HTERT RPE-1 (cell line): ENCODE results near the gene ZIC3.
"Not testable (repeated sequence)": the region's sequence is repeated elsewhere in the genome, so short reads cannot be mapped to it uniquely, and the experiment has no call there.

Experiments
- in situ Hi-C: fragments of 300-500 bp; cut with MboI; formaldehyde crosslinking; loops from 4 replicates; pipeline ENCODE4 v1.14.3; 2020; ENCODE audit warnings: low sequenced_read_pairs

ZIC3 gene

DNA sequence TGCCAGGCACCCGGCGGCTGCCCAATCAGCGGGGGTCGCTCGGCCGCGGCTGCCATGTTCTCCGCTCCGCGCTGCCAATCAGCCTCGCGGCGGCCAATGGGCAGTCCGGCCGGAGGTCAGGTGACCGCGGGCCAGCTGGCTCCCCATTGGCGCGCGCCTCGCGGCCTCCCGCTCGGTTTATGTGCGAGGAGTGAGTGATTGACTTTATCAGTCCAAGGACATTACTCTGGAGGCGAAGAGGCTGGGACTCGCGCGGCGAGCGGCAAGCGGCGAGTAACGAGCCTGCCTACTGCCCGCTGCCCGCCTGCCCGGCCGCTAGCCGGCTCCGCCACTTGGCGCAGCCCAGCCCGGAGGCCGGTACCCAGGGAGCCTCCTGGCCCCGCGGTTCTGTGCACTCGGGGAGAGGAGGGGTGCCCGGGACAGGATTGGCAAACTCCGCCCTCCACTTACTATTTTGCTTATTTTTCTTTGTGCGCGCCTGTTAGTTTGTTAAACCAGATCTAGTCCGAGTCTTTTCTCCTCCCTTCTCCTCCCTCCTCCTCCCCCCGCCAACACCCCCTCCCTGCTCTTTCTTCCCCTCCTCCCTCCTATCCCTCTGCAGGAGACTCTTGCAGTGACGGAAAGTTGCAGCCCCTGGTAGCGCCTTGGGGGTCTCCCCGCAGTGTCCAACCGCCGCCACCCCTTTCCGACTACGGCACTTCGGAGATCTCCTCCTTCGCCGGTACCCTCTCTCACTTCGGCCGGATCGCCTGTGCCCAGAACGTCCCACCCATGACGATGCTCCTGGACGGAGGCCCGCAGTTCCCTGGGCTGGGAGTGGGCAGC lies at the start of gene ZIC3:
Gene ZIC3 (plus strand): TSS at position 207 of the 825 bp plus-strand sequence. CDS start 565 bp downstream, at position 772.
- in situ Hi-C loops, result no loop called here

DNA sequence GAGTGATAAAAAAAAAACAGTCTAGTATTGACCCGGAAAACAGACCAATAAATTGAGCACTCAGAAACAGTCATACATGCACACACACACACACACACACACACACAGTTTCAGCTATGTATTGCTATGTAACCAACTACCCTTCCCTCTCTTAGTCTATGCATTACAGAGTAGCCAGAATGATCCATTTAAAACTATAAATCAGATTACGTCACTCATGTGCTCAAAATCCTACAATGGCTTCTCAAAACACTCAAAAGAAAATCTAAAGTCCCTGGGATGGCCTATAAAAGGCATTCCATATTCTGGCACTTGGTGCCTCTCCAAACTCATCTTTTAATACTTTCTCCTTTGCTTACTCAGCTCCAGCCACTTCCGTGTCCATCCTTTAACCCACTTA lies 46.5 kb upstream of the ZIC3 start:
- in situ Hi-C loops, result no loop called here

DNA sequence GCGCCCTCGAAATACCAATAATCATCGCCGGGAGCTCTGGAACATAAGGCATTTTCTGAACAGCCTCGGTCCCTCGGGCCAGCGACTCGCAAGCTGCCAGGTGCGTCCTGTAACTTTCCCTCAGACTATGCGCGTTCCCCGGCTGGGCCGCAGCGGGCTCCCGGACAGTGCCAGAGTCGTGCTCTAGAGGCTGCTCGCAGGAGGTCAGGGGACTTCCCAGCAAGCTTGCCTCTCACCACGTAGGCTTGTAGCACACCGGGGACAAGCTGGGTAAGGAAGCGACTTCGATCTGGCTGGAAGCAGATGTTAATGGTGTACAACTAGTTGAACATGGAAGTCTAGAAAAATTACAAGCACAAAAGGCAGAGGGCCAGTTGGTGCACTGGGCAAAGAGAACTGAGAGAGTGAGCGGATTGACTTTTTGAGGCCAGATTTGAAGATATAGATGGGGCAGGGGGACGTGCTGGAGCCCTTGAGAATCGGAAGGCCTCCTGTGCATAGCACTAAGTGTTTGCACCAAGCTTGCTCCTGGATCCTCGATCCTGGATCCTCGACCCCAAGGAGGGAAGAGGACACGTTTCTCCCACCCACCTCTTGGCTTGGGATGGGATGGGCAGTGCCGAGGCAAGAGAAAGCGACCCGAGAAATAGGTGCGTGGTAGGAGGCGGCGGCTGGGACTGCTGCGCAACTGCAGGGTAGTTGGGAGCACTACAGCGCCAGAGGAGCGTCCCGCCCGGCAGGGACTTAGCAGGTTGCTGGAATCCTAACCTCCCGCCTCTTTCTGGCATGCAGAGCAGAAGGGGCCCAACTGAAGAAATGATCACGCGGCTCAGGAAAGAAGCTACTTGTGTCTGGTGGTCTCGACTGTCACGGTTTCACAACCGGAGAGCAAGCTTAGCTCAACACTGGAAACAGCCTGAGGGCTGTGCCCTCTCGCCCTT lies 19.9 kb upstream of the ZIC3 start:
- in situ Hi-C loops, result no loop called here

DNA sequence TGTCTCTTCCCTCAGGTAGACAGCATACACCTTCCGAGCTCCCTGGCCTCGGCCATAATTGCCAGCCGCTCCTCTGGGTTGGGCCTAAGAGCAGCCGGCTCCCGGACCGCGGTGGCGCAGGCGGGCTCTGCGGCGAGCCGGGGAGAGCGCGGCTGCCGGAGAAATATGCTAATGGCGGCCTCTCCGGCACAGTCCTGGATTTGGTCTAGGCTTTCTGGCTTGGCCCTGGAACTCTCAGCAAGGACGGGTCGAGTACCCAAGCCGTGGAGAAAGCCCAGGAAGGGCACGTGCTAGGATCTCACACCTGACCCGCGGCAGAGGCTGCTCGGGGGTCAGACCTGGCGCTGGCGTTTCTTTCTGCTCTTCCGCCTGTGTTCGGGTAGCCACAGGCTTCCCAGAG lies 18.6 kb upstream of the ZIC3 start:
- in situ Hi-C loops, result no loop called here

DNA sequence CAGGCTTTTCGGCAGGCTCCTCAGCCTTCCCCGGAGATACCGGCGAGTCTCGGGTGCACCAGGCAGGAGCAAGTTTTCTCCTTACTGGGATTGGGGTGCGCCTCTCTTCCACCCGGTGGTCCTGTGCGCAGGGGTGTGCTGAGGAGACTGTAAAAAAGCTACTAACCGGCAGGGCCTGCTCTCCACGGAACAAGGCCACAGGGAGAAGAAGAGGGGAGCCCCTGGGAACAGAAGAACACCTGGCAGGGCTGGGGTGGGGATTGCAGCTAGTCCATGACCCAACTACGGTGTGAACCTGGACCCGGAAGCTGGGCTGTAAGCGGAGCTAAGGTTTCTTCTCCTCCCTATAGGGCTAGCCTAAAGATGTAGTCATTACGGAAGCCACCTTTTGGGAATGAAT lies 17.7 kb upstream of the ZIC3 start:
- in situ Hi-C loops, result no loop called here

DNA sequence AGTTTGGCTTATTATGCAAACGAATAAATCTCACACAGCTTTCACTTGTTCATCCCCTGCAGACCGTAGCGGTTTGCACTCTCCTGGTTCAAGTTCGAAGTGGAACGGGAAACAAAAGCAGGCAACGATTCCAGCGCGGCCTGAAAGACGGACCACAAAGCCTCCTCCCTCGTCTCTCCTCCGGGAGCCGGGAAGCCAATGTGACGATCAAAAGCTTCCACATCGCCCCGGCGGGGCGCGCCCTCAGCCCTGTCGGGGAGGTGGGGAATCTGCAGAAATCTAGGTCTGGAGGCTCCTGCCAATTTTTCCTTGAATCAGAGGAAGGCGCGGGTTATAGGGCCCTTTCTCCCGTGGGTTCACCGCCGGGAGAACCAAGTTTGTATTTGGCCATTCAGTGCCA lies 16.9 kb upstream of the ZIC3 start:
- in situ Hi-C loops, result no loop called here

DNA sequence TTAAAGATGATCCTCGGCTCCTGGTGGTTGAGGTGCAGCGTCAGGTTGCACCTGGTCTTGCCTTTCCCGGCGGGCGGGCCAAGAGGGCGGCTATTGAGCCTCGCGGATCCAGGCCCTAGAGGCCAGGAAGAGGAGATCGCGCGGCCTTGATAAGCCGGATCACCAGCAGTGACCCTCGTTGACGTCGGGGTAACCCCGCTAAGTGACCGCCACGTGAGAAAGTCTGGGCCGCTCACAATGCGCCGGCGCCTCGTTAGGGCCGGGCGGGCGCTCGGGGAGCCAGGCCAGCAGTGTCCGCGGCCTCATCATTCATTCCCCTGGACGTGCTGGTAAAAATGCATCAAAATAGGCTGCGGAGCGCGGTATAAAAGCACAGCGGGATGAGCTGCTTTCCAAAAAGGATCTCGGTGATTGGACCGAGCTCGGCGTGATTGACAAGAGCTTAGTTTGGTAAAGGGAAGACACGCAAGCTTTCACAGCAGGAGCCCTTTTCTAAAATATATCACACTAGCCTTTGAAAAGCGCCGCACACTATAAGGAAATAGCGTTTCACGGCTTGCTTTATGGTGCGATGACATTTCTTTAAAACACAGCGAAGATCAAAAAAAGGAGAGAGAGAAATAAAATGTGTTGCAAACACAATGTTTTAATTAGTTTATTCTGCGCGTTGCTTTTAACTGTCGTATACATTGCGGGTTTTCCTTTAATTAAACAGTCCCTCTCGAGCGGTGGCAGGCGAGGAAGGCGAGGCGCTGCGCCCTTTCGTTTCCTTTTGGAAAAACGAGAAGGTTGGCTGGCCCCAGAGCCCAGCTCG lies 15.9 kb upstream of the ZIC3 start:
- in situ Hi-C loops, result no loop called here

DNA sequence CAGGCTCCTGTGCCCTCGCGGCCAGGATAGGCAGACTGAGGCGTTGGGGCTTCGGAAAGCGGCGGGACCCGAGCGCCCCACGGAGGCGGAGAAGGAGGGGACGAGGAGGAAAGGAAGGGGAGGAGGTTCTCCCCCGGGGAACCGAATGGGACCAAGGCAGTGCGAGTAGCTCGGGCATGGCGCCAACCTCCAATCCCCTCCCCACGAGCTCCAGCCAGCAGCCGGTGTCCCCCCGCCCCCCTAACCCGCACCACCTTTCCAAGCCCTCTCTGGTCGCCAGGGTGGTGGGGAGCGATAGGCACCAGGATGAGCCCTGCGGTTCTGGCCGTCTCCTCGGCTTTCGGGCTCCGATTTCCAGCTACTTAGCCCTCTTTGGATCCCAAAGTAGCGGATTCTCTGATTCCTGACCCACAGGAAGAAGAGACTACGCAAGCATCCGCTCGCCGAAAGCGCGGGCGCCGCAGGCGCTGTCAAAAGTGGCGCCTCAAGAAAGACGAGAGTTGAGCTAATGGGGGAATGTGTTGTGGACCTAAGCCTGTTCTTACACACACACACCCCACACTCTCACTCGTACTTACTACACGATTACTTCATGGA lies 15.2 kb upstream of the ZIC3 start:
- in situ Hi-C loops, result no loop called here

DNA sequence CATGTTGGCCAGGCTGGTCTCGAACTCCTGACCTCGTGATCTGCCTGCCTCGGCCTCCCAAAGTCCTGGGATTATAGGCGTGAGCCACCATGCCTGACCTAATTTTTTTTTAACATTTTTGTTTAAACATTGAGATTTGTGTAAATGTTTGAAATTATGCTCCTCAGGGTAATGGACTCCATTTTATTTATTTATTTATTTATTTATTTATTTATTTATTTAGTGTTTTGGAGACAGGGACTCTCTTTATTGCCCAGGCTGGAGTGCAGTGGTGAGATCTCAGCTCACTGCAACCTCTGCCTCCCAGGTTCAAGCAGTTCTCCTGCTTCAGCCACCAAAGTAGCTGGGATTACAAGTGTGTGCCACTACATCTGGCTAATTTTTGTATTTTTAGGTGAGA lies 13.8 kb upstream of the ZIC3 start:
- in situ Hi-C loops, result not testable (repeated sequence)

DNA sequence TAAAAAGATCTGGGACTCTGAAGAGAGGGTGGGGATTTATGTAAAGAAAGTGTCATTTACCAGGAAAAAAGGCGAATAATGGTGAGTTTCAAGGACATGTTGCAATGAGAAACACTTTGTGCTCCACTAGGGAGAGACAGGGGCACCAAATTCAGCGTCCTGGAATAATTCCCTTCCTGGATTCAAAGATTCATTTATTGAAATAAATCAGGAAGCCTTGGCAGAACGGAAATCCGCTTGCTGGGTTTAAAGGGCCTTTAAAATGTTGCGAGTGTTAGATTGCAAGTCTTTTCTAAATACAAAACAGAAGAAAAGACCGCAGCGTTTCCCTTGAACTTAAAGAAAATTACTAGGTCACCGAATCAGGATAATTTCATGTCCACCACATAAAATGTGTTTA lies 3.8 kb upstream of the ZIC3 start:
- in situ Hi-C loops, result no loop called here

DNA sequence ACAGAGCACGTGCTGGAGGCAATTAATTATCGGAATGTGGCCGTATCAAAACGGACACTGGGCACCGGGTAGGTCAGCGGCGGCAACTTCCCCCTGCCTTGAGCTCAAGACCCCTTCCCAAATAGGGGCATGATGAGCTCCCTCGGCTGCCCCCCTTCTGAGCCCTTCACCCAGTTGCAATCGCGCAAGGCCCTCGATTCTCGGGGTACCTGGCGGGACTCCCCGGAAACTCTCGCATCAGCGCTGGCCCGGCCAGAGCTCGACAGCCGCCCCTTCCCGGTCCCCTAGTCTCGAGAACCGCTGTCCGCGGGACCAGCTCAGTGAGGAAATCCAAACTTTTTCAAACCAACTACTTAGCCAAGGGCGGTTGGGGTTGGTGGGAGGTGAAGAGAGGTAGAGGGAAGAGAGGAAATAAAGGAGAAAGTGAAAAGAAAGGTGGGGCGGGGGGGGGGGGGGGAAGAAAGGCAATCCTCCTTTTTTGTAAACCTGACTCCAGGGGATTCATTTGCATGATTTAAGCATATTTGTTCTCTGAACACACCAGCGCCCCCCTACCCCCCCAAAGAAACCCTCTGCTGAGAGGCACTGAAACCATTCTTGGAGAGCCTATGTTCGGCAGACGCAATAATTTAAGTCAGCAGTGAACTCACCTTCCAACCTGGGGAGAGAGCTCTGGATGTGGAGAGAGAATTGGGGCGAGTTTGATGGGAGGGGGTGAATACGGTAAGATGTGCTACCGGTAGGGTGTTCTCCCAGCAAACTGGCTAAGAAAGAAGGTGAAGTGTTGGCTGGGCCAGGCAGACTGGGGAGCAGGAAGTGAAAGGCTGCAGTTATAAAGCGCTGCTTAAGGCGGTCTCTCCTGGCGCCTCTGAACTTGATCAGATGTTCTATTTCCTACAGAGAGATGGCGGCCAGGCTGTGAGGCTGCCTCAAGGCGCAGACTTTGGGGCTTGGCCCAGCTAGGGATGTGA lies 2.0 kb upstream of the ZIC3 start:
- in situ Hi-C loops, result no loop called here

DNA sequence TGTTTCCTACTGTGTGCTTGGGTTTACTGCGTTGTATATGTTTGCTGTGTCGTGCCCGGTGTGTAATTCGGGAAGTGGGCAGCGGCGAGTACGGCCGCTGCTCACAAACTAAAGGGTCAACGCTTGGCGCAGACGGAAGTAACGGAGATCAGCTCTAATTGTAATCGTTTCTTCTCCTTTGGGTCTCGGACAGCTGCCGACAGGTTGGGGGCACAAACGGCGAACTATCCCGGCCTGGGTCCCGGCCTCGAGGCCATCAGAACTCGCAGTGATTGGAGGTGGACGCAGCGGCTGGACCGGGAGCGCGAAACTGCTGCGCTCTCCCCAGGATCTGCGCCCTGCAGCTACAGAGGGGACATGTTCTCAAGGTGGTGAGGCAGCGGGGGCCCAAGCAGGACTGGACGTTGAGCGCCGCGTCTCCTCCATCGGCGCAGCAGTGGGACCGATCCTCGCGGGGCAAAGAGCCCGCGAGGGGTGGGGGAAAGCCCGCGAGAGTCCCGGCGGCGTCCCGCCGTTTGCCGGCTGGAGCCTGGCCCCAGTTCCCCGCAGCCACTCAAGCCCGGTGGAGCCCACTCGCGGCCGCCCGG lies 516 bp upstream of the ZIC3 start:
- in situ Hi-C loops, result no loop called here

DNA sequence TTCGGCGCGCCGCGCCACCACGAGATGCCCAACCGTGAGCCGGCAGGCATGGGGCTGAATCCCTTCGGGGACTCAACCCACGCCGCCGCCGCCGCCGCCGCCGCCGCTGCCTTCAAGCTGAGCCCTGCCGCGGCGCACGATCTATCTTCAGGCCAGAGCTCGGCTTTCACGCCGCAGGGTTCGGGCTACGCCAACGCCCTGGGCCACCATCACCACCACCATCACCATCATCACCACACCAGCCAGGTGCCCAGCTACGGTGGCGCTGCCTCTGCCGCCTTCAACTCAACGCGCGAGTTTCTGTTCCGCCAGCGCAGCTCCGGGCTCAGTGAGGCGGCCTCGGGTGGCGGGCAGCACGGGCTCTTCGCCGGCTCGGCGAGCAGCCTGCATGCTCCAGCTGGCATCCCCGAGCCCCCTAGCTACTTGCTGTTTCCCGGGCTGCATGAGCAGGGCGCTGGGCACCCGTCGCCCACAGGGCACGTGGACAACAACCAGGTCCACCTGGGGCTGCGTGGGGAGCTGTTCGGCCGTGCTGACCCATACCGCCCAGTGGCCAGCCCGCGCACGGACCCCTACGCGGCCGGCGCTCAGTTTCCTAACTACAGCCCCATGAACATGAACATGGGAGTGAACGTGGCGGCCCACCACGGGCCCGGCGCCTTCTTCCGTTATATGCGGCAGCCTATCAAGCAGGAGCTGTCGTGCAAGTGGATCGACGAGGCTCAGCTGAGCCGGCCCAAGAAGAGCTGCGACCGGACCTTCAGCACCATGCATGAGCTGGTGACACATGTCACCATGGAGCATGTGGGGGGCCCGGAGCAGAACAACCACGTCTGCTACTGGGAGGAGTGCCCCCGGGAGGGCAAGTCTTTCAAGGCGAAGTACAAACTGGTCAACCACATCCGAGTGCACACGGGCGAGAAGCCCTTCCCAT lies 1.1 kb downstream of the ZIC3 start:
- in situ Hi-C loops, result no loop called here

DNA sequence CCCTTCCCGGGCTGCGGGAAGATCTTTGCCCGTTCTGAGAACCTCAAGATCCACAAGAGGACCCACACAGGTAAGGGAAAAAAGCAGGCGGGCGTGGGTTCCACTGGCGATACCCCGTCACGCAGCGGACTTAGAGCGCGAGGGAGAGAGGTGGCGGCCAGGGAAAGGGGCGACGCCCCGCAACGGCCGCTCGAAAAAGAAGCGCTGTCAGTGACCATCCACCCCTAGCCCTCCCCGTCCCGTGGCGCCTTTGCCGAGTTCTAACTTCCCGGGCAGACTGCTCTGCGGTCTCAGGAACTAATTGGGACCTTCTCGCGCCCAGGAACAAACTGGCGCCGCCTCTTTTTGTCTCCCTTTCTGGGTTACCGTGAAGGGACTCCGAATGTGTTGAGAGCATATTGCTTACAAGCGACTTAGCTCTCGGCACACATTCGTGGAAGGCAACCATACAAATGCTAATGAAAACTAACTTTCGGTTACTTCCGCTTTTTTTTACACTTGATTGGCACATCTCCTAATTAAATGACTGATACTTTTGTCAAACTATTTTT lies 1.8 kb downstream of the ZIC3 start:
- in situ Hi-C loops, result no loop called here

DNA sequence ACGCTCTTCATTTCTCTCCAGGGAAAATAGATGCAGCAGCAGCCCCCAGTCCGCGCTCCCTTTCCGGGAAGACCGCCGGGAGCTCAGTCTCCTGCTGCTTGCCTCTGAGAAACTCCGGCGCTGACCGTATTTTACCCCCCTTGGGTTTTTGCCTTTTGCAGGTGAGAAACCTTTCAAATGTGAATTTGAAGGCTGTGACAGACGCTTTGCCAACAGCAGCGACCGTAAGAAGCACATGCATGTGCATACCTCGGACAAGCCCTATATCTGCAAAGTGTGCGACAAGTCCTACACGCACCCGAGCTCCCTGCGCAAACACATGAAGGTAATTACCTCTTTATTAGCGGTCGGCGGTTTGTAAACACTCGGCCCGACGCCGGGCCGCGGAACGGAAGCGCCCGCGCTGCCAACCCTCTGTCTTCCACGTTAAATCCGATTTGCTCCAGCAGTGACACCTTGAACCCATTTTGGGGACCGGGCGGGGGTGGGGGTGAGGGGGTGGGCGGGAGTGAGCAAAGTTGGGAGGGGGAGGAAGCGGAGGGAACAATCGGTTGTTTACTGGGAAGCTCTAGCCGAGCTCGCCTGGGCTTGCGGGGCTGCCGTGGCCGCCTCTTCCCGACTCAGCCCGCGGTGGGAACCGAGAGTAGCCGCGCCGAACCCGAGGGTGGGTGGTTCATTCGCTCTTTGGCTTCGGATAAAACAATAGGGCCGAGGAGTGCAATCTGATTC lies 3.0 kb downstream of the ZIC3 start:
- in situ Hi-C loops, result no loop called here

DNA sequence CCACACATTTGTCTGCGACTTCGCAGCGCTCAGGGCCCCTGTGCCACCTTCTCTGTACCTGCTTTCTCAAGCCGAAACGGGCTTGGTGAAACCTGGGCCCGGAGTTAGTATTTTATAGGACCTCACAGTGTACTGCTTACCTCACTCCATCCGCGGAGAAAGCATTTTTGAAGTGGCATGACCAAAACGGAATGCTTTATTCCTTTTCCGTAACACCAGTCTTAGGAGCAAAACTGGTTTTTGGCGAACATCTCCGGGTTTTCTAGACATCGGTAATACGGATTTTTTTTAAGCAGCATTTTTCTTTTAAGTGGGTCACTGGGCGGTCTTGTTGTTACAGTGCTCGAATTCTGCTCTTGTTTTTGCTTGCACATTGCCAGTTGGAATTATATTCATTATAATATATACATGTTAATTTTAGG lies 3.6 kb downstream of the ZIC3 start:
- in situ Hi-C loops, result no loop called here
